Fibroblast of mammary gland (primary cell): ENCODE data around the gene EIF4E1B.
A peak's percentile ranks its signal among the peaks of the same experiment; 100 is the strongest.

Experiments used
- DNase-seq: peaks from one replicate; pipeline ENCODE4 v3.0.0-alpha.2; 2010; ENCODE audit warnings: low read depth
- H3K4me3 ChIP-seq: 2 replicates; pipeline ENCODE4 v1.5.1; 2011; ENCODE audit warnings: low read depth, mild to moderate bottlenecking, low read length, moderate library complexity; ENCODE audit not compliant: control insufficient read depth
- CTCF ChIP-seq: conservative IDR thresholded peaks from 2 replicates; pipeline ENCODE4 v1.5.1; 2011; ENCODE audit warnings: low read depth, low read length, inconsistent platforms; ENCODE audit not compliant: control insufficient read depth, insufficient read depth

Gene EIF4E1B

GRCh38 chr5:176648474-176649194, 18.2 kb downstream of the EIF4E1B start:
- no peak for DNase-seq
- no peak for TF ChIP-seq CTCF
- H3K4me3 ChIP-seq, result peak overlapping the region; percentile 80

- no peak overlapping the region for H3K4me3 ChIP-seq
- no peak for TF ChIP-seq CTCF
- DNase-seq, result peak; percentile 14
Observed at GRCh38 chr5:176650354-176650884, 19.9 kb downstream of the EIF4E1B start.

- H3K4me3 ChIP-seq, result no peak overlapping the region
- no peak for TF ChIP-seq CTCF
- DNase-seq, result no peak
Observed at GRCh38 chr5:176651472-176651980, 21.1 kb downstream of the EIF4E1B start.

GRCh38 chr5:176652136-176652535, 21.7 kb downstream of the EIF4E1B start:
- TF ChIP-seq CTCF, result no peak
- no peak overlapping the region for H3K4me3 ChIP-seq
- DNase-seq, result peak; percentile 29

- no peak for TF ChIP-seq CTCF
Observed at GRCh38 chr5:176653401-176654385, 23.2 kb downstream of the EIF4E1B start.

GRCh38 chr5:176654856-176655255, 24.4 kb downstream of the EIF4E1B start:
- no peak for DNase-seq
- no peak for TF ChIP-seq CTCF
- no peak overlapping the region for H3K4me3 ChIP-seq

More at GRCh38 chr5:176653401-176654385, 23.2 kb downstream of the EIF4E1B start:
- peak; percentile 74 for DNase-seq
- H3K4me3 ChIP-seq, result no peak overlapping the region
